Measurements from ENCODE around the gene HEPHL1.
"Not testable (repeated sequence)": the region's sequence is repeated elsewhere in the genome, so short reads cannot be mapped to it uniquely, and the experiment has no call there.

The HEPHL1 gene

GRCh38 chr11:94020777-94021481 lies at the start of gene HEPHL1:
Gene HEPHL1, plus strand, starts transcription at chr11:94021354. Its CDS starts 15 bp downstream, at chr11:94021369.
- DNase-seq = no peak

DNA sequence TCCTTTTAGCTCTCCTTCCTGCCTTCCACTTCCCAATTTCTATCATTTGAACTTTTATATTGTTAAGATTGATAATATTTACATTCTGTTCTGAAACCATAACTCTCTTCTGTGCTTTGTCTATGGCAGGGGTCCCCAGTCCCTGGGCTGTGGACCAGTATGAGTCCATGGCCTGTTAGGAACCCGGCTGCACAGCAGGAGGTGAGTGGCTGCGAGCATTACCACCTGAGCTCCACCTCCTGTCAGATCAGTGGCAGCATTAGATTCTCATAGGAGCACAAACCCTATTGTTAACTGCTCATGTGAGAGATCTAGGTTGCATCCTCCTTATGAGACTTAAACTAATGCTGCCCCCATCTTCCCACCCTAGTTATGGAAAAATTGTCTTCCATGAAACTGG lies 48.4 kb upstream of the HEPHL1 start:
- DNase-seq = no peak

DNA sequence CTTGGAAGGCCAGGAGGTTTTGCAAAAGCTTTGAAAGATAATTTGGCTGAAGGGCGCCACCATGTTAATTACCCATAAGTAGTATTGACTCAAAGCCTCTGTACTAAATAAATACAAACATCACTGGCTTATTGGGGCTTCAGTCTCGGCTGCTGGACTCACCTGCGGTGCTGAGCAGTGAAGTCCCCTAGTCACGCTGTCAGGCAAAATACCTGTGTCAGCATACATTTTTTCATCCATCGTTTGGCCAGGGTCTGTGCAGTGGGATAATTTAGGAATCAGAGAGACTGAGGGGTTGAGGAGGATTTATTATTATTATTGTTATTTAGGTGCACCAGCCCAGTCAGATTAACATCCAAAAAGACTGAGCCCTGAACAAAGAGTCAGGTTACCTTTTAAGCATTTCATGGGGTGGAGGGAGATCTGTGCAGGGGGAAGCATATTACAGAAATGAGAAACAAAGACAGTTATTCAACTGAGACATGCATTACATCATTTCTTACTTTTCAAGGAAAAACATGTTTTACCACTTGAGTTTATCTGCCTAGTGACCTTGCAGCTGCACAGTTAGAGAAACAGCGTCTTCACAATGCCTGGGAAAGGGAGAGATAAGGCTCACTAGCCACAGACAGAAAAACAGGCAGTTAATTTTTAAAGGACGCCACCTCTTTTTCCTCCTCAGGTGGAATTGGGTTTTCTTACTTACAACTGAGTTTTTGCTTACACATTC lies 47.7 kb upstream of the HEPHL1 start:
- DNase-seq = peak; percentile 40

DNA sequence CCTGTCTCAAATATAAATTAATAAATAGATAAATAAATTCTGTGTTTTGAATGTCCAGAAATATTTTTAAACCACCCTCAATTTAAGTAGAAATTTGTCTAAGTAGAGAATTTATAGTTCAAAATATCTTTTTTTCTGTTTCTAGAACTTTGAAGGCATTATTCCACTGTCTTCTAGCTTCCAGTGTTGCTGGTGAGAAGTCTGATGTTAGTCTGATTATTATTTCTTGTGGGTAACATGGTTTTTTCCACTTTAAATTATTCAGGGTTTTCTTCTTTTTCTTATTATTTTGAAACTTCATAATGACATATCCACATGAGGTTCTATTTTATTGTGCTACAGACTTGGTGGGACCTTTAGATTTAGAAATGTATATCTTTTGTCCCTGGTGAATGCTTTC lies 46.4 kb upstream of the HEPHL1 start:
- no peak for DNase-seq

- not testable (repeated sequence) for DNase-seq
Observed at GRCh38 chr11:93976577-93977254, 44.4 kb upstream of the HEPHL1 start.

DNA sequence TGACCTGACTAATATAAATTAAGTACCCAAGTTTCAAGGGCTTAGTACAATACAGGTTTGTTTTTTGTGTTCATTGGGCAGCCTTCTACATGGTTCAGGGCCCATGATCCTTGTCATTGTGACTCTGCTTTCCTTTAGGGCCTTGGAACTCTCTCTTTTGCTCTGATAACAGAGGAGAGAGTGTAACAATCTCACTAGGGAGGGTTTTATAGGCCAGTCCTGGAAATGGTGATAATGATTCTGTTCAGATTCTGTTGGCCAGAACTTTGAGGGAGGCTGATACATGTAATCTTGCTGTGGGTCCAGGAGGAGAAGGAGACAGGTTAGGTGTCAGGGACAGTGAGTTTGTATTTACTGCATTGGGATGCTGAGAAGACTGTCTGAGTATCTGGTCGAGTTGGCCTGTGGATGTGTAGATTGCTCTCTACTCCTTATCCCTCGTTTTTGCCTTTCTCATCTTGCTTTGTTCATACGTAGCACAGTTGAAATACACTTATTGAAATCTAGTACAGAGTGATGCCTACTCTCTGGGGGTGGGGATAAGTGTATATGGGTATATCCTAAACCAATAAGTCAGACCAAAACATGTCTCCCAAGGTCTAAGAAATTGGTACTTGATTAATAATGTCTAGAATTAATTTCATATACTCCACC lies 37.5 kb upstream of the HEPHL1 start:
- DNase-seq = no peak

DNA sequence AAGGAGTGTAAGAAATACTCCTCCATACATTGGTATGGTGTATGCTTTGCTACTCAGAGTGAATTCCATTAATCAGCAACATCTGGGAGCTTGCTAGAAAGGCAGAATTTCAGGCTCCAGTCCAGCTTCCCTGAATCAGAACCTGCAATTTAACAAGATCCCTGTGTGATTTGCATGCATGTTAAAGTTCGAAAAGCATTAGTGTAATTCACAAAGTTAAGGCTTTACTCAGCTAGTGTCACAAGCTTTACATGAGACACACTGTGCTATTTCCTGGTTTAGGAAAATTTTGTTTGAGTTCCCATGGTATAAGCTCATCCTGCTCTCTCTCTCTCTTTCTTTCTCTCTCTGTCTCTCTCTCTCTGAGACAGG lies 37.0 kb upstream of the HEPHL1 start:
- DNase-seq = no peak

GRCh38 chr11:93984936-93985335 lies 36.2 kb upstream of the HEPHL1 start:
- no peak for DNase-seq

DNA sequence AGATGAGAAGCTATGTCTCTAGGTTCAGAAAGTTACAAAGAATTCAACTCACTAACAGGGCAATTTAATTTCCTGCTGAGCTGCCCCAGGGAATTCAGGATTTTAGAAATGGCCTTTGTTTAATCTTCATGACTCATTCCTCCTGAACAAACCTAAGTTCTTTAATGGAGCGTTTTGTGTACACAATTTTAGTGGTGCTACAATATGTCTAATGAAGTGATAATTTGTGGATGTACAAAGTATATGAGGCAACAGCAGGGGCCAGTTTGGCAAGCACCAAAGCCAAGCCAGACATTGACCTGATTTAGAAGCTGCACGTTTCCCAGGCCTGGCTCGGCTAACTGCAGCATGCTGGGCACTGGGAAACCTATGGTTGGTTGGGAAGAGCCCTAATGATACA lies 34.4 kb upstream of the HEPHL1 start:
- DNase-seq = peak; percentile 82

GRCh38 chr11:93988455-93988854 lies 32.7 kb upstream of the HEPHL1 start:
- DNase-seq = no peak

DNA sequence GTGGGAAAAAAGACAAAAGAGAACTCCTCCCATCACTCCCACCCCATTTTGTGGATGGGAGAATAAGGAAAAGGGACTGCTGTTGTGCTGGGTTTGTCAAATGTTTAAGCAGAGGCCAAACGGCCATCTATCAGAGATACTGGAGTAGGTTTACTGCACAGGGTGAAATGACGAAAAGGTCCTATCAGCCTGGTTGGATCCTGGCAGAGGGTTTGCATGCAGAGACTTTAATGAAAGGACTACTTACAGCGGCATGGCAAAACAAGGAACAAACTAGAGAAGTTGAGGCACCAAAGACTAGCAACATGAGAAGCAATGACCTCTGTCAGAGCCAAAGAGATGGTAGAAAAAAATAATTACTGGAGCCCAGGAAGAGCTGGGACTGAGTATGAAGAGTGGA lies 32.2 kb upstream of the HEPHL1 start:
- DNase-seq = no peak

DNA sequence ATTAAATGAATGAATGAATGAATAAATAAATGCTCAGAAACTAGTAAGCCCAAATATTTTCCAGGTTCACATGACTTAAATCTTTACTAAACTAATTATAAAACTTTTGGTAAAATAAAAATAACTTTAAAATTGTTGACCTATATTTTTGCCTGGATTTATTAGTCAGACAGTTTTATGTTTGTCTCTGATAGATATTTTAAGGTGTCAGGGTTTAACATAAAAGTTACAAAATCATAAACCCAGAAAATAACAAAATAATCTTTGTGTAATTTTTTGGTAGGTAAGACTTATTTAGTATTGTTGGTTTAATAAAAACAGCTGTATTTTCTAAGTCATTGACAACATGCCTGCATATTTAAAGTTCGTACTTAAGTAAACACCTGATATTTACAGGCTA lies 27.4 kb upstream of the HEPHL1 start:
- DNase-seq = no peak

DNA sequence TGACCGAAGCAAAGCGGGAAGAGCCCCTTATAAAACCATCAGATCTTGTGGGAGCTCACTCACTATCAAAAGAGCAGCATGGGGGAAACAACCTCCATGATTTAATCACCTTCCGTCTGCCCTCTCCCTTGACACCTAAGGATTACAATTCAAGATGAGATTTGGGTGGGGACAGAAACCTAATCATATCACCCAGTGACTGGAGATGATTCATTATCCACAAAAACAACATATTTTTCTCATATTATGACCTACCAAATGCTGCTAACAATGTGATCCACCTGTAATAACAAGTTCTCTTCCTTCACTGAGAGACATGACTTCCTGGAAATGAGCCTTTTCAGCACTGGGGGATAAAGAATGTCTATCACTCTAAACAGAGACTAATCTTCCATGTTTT lies 23.4 kb upstream of the HEPHL1 start:
- no peak for DNase-seq

GRCh38 chr11:94000659-94001058 lies 20.5 kb upstream of the HEPHL1 start:
- DNase-seq = no peak

- DNase-seq = no peak
Observed at GRCh38 chr11:94002226-94002625, 18.9 kb upstream of the HEPHL1 start.

DNA sequence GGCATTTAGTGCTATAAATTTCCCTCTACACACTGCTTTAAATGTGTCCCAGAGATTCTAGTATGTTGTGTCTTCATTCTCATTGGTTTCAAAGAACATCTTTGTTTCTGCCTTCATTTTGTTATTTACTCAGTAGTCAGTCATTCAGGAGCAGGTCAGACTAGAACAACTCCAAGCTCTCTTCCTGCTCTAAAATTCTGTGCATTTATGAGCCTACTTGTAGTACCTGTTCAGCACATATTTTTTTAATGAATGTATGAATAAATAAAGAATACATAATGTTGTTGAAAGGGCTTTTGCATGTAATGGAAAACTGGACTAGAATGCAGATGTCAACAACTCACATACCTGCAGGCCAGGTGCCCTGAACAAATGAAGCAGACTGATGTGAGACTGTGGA lies 13.7 kb upstream of the HEPHL1 start:
- DNase-seq = no peak

GRCh38 chr11:94007906-94008305 lies 13.2 kb upstream of the HEPHL1 start:
- no peak for DNase-seq

- no peak for DNase-seq
Observed at GRCh38 chr11:94010136-94010535, 11.0 kb upstream of the HEPHL1 start.

DNA sequence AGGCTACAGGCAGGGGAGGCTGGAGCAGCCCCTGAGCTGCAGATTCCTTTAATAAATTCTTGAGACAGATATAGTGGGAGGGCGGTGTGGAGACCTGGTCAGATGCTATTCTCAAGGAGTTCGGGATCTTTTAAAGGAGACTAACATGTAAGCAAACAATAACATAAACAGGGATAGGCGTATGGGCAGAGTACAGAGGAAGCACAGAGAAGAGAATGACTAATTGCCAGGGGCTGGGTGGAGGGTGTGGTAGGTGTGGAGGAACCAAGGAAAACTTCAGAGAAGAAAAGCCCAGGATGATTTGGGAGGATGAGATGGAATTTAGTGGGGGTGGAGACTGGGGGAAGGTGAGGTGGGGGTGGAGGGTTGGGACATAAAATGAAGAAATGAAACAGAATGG lies 9.7 kb upstream of the HEPHL1 start:
- DNase-seq = no peak

GRCh38 chr11:94017446-94017845 lies 3.7 kb upstream of the HEPHL1 start:
- DNase-seq = no peak

DNA sequence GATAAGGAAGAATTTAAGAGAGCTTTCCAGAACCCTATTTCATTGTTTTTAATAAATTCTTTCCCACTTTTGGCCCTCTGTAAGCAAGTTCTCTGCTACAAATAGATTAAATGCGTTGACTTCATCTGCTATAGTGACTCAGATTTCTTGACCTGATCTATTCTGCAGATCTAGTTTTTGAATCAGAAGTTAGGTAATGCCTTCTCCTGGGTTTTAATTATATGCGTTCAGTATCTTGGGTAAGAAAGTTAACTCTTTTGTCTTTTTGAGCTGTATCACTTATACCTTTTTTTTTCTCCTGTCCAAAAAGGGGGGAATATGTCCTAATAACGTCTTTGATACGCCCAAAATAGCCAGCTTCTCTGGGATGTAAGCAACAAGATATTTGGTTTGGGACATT lies 2.4 kb upstream of the HEPHL1 start:
- no peak for DNase-seq

GRCh38 chr11:94023856-94024255 lies 2.7 kb downstream of the HEPHL1 start:
- no peak for DNase-seq

DNA sequence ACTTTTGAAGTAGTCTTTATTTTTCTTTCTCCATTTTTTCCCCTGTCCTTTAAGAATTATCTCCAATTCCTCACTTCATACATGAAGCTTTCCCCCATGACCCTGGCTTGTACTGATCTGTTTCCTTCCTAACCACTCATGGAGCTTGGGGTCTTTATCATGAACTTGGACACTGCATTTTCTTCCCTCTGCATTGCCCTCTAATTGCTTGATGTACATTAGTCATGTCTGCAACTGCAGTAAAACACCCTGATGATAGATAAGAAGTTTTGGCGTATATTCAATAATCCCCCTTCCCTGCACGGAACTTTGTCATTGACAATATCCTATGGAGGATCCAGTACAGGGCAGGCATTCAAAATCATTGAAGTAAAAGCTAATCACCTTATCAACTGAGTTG lies 3.4 kb downstream of the HEPHL1 start:
- DNase-seq = no peak
